Coronary artery (tissue), 2 donors: ENCODE results near the gene CRYBA4.
A peak's percentile ranks its signal among the peaks of the same experiment; 100 is the strongest.

Experiments used
- DNase-seq: peaks from one replicate; pipeline ENCODE4 v3.0.0-alpha.2; 2017; ENCODE audit warnings: low spot score
- H3K27ac ChIP-seq, 2 donors: fragments of 200-600 bp; sonication (generic); one replicate each; pipeline ENCODE4 v1.5.1; 2016 to 2019
- H3K4me3 ChIP-seq: fragments of 200-600 bp; sonication (generic); 2 replicates; pipeline ENCODE4 v1.5.1; 2016; ENCODE audit warnings: mild to moderate bottlenecking, moderate library complexity
- CTCF ChIP-seq: fragments of 200-600 bp; sonication (generic); IDR thresholded peaks from one replicate; pipeline ENCODE4 v1.5.1; 2019; ENCODE audit warnings: antibody characterized with exemption

Gene CRYBA4

GRCh38 chr22:26677217-26677616 is 55.5 kb downstream of the CRYBA4 start:
- Histone ChIP-seq H3K27ac (no peak overlapping the region), H3K4me3 (no peak overlapping the region)
- no peak for DNase-seq
- TF ChIP-seq CTCF: no peak

- DNase-seq: no peak
- no peak overlapping the region for H3K27ac ChIP-seq
- H3K4me3 ChIP-seq: no peak overlapping the region
- peak; percentile 79 for TF ChIP-seq CTCF
These were observed 57.4 kb downstream of the CRYBA4 start for GRCh38 chr22:26679003-26679629.
